GM19025 (cell line): Measurements from ENCODE around the gene ANXA2.
"Not testable (repeated sequence)": the region's sequence is repeated elsewhere in the genome, so short reads cannot be mapped to it uniquely, and the experiment has no call there.

Experiments used
- ATAC-seq: cut with Tn5 transposase; IDR thresholded peaks from one replicate; pipeline ENCODE4 v1.9.1; 2021; ENCODE audit warnings: mild to moderate bottlenecking, low read depth, moderate library complexity; ENCODE audit not compliant: unreplicated experiment

ANXA2 gene

GRCh38 chr15:60372227-60372626 lies 25.6 kb downstream of the ANXA2 start:
- ATAC-seq, result no peak

GRCh38 chr15:60371175-60372051 lies 26.4 kb downstream of the ANXA2 start:
- no peak for ATAC-seq

- no peak for ATAC-seq
Observed at GRCh38 chr15:60370869-60371136, 27.0 kb downstream of the ANXA2 start.

- no peak for ATAC-seq
Observed at GRCh38 chr15:60370105-60370868, 27.5 kb downstream of the ANXA2 start.

- ATAC-seq, result no peak
Observed at GRCh38 chr15:60369696-60370095, 28.1 kb downstream of the ANXA2 start.

- ATAC-seq, result no peak
Observed at GRCh38 chr15:60364612-60364924, 33.2 kb downstream of the ANXA2 start.

- no peak for ATAC-seq
Observed at GRCh38 chr15:60363903-60364611, 33.7 kb downstream of the ANXA2 start.

GRCh38 chr15:60363087-60363549 lies 34.7 kb downstream of the ANXA2 start:
- ATAC-seq, result no peak

GRCh38 chr15:60362321-60363086 lies 35.3 kb downstream of the ANXA2 start:
- no peak for ATAC-seq

- ATAC-seq, result not testable (repeated sequence)
Observed at GRCh38 chr15:60359738-60360137, 38.0 kb downstream of the ANXA2 start.

- no peak for ATAC-seq
Observed at GRCh38 chr15:60358935-60359682, 38.7 kb downstream of the ANXA2 start.

GRCh38 chr15:60356832-60357231 lies 41.0 kb downstream of the ANXA2 start:
- ATAC-seq, result no peak

GRCh38 chr15:60355148-60355857 lies 42.5 kb downstream of the ANXA2 start:
- no peak for ATAC-seq

GRCh38 chr15:60353245-60353920 lies 44.4 kb downstream of the ANXA2 start:
- ATAC-seq, result no peak

GRCh38 chr15:60352525-60352924 lies 45.3 kb downstream of the ANXA2 start:
- ATAC-seq, result no peak

- ATAC-seq, result no peak
Observed at GRCh38 chr15:60351066-60351465, 46.7 kb downstream of the ANXA2 start.

GRCh38 chr15:60350108-60350507 lies 47.7 kb downstream of the ANXA2 start:
- ATAC-seq, result no peak

GRCh38 chr15:60349589-60349988 lies 48.2 kb downstream of the ANXA2 start:
- ATAC-seq, result no peak
